Activated CD4-positive, alpha-beta T cell treated with anti-CD3 and anti-CD28 coated beads, Interleukin-2, amount 50 U/mL, for 24 hours (primary cell): ENCODE results near the gene THUMPD3.

ENCODE experiments used
- DNase-seq, 2 donors: peaks; one replicate each; pipeline ENCODE4 v3.0.0-alpha.2; 2020; ENCODE audit warnings: low read depth in 1 of 2, low spot score in 1 of 2

The THUMPD3 gene

DNA sequence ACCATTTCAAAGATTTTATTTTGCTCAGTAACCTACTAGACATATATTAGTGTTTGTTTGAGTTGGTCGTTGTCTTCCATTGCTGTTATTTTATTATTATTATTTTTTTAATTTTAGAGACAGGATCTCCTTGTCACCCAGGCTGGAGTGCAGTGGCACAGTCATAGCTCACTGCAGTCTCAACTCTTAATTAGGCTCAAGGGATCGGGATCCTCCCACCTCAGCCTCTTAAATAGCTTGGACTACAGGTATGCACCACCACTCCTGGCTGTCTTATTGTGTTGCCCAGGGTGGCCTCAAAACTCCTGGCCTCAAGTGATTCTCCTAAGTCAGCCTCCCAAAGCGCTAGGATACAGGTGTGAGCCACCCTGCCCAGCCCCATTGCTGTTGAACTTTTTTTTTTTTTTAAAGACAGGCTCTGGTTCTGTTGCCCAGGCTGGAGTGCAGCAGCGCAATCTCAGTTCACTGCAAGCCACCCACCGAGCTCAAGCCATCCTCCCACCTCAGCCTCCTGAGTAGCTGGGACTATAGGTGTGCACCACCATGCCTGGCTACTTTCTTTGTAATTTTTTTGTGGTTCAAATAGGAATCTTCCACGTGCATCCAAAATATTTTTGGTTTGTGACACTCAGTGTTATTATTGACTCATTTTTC is 52.8 kb downstream of the THUMPD3 start:
- no peak for DNase-seq

GRCh38 chr3:9416139-9416780 is 53.4 kb downstream of the THUMPD3 start:
- DNase-seq: no peak

DNA sequence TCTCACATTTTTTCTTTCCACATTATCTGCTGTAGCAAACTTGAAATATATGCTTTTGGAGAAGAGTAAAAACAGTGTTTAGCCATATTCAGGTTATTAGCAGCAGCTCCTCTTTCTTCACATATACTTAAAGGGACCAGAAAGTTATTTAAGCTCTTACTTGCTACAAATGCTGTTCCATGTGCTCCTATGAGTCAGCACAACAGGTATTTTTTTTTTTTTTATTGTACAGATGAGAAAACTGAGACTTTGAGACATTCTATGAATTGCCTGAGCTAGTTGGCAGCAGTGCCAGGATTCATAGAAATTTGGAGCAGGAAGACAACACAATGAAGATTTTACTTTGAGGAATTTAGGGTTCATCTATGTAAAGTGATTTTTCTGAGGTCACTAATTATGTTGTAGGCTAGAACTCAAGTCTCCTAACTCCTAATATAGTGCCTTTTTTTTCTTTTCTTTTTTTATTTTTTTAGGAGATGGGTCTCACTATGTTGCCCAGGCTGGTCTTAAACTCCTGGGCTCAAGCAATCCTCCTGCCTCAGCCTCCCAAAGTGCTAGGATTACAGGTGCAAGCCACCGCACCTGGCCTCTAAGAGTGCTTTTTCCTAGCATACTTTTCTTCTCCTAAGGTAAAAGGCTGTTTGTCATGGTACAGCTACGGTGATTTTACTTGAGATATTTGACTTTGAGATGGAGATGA is 58.1 kb downstream of the THUMPD3 start:
- DNase-seq: no peak

DNA sequence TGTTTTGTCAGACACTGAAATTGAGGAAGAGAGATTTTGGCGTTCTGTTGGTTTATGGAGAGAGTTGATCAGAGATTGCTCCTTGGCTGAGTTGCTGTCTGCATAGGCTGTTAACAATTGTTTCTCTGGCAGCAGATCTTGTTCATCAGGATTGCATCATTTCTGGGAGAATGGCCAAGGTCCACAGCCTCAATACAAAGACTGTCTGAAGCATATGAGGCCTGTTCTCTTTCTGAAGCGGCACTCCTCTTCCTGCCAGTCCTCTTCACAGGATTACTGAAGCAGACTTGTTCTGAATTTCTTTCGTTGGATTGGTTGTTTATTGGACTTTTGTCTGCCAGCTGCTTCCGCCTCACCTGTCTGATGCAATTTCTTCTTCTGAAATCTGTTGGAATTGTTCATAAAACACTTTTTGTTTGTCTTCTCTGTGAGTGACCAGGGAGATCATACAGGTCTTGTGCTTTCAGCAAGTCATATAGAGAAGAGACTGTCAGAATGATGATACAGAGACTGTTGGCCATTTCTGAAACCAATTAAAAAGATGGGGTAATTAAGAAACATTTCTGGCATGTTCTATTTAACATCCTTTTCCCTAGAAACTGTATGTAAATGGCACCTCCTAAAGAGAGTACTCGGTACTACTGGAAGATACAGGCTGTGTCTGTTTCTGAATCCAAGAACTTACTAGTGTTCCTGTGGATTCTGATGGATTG is 60.0 kb downstream of the THUMPD3 start:
- DNase-seq: no peak

DNA sequence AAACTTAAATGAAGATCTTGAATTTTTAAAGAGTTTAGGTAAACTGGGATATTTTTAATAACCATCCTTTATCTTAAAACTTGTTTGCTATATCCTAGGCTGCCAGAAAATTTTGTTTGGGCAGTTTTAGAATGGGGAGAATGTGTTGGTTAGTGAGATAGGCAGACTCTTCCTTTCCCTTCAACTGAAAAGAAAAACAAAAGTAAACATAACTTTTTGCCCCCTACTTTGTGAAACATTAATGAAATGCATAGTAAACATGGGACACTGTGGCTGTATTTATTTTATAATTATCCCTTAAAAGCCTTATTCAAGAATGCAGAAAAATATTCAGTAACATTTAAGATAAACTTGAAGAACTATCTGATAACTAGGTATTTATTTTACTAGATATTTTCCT is 65.6 kb downstream of the THUMPD3 start:
- no peak for DNase-seq

DNA sequence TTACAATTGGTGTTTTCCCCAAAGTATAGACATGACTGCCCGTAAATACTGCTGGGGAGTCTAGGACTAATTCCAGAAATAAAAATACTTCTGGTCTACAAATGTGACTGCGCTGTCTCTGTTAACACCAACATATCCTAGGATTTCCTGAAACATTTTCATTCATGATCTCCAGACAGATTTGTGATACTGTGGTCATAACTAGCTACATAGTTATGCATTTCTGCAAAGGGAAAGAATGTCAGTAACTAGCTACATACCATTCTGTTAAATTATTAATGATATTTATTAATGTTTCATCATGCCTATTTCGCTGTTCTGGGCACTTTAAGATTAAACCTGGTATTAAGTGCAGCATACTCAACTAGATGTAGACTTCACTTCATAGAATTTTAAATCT is 67.9 kb downstream of the THUMPD3 start:
- DNase-seq: no peak

GRCh38 chr3:9433627-9434521 is 71.0 kb downstream of the THUMPD3 start:
- no peak for DNase-seq

GRCh38 chr3:9435316-9435715 is 72.5 kb downstream of the THUMPD3 start:
- DNase-seq: no peak
